ENCODE data around the gene ANKRD63. TPM values are rescaled to one million over a fixed set of nuclear protein-coding genes. Genes with fewer than 3 reads are reported as not detected.

ANKRD63 gene
- total RNA-seq, 2 donors from 2014 or later: not detected

GRCh38 chr15:40251486-40252140, 31.3 kb downstream of the ANKRD63 start:
- Histone ChIP-seq H3K27me3 (replicated peaks; ENCODE audit: insufficient read depth) (no peaks in the 10 kb centered on the region), H3K9me3 (no peaks in the 10 kb centered on the region), H3K36me3 (no peaks in the 10 kb centered on the region), H3K27ac (no peak overlapping the region), H3K4me3 (no peak overlapping the region), H3K4me1 (ENCODE audit: control insufficient read depth in 1 of 2, low read depth in 2 of 2) (peaks cover 8 to 17% of the 10 kb centered on the region in 2 donors)
- TF ChIP-seq CTCF (IDR thresholded peaks at IDR 0.05): no peak
- DNase-seq (ENCODE audit: low spot score) (no peak), ATAC-seq (ENCODE audit: insufficient number of reproducible peaks, low FRiP score, low read depth) (no peak)

GRCh38 chr15:40250771-40251483, 31.9 kb downstream of the ANKRD63 start:
- DNase-seq (ENCODE audit: low spot score): no peak
- H3K36me3 ChIP-seq: no peaks in the 10 kb centered on the region
- no peak overlapping the region for H3K4me3 ChIP-seq
- TF ChIP-seq CTCF (IDR thresholded peaks at IDR 0.05): no peak
- no peak overlapping the region for H3K27ac ChIP-seq
- no peaks in the 10 kb centered on the region for H3K27me3 ChIP-seq (replicated peaks; ENCODE audit: insufficient read depth)
- no peaks in the 10 kb centered on the region for H3K9me3 ChIP-seq
- peaks cover 8 to 17% of the 10 kb centered on the region in 2 donors for H3K4me1 ChIP-seq (ENCODE audit: control insufficient read depth in 1 of 2, low read depth in 2 of 2)
- no peak for ATAC-seq (ENCODE audit: insufficient number of reproducible peaks, low FRiP score, low read depth)

- no peaks in the 10 kb centered on the region for H3K27me3 ChIP-seq (replicated peaks; ENCODE audit: insufficient read depth)
- no peak overlapping the region for H3K4me3 ChIP-seq
- H3K4me1 ChIP-seq (ENCODE audit: control insufficient read depth in 1 of 2, low read depth in 2 of 2): peaks cover 8 to 17% of the 10 kb centered on the region in 2 donors
- H3K27ac ChIP-seq: no peak overlapping the region
- DNase-seq (ENCODE audit: low spot score) (no peak), ATAC-seq (ENCODE audit: insufficient number of reproducible peaks, low FRiP score, low read depth) (no peak)
- no peak for TF ChIP-seq CTCF (IDR thresholded peaks at IDR 0.05)
- H3K9me3 ChIP-seq: no peaks in the 10 kb centered on the region
- H3K36me3 ChIP-seq: no peaks in the 10 kb centered on the region
Measured at GRCh38 chr15:40250304-40250656, 32.6 kb downstream of the ANKRD63 start.

GRCh38 chr15:40249477-40250303, 33.2 kb downstream of the ANKRD63 start:
- H3K27ac ChIP-seq: no peak overlapping the region
- DNase-seq (ENCODE audit: low spot score) (no peak), ATAC-seq (ENCODE audit: insufficient number of reproducible peaks, low FRiP score, low read depth) (no peak)
- H3K9me3 ChIP-seq: no peaks in the 10 kb centered on the region
- no peak overlapping the region for H3K4me3 ChIP-seq
- H3K27me3 ChIP-seq (replicated peaks; ENCODE audit: insufficient read depth): no peaks in the 10 kb centered on the region
- no peak for TF ChIP-seq CTCF (IDR thresholded peaks at IDR 0.05)
- H3K36me3 ChIP-seq: no peaks in the 10 kb centered on the region
- peaks cover 8 to 17% of the 10 kb centered on the region in 2 donors for H3K4me1 ChIP-seq (ENCODE audit: control insufficient read depth in 1 of 2, low read depth in 2 of 2)

Data from thoracic aorta (tissue), 2 donors.